Measurements from ENCODE around the gene ATP8A1.

Gene ATP8A1

DNA sequence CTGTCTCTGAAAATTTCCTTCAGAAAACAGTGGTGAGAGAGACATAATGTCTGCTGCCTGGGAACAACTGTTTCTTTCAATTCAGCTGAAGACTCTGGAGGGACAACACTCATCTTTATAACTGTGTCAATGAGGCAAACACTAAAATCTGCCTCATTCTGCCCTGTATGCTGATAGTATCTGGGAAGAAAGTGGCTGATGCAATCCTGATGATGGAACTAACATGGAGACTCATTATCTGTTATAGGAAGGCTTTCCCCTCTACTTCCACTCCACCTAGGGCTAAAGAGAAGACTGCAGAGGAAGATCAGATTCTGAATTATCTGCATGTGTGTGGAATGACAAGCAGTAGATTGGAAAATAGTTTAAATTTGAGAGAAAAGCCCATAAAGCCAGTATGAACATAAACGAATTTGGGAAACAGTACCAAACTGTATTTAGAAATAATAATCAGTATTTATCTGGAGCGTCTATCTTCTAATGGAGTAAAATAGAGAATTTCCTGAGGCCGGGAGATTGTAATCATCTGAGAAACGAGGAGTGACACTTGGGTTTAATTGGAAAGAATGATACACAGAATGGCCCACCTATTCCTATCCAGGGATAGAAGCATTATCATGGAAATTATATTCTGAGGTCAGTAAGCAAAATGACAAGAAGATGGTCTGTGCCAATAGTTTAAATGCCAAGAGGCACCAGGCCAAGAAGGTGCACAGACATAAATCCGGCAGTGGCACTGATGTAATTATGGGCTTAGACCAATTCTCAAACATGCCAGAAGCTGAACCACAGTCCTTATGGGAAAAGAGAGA, 174.2 kb downstream of the ATP8A1 start:
- H3K4me3 ChIP-seq (ENCODE audit: control insufficient read depth, low read depth, low read length), result no peak overlapping the region
- DNase-seq (ENCODE audit: low read depth), result no peak
- TF ChIP-seq, protein P1, sequence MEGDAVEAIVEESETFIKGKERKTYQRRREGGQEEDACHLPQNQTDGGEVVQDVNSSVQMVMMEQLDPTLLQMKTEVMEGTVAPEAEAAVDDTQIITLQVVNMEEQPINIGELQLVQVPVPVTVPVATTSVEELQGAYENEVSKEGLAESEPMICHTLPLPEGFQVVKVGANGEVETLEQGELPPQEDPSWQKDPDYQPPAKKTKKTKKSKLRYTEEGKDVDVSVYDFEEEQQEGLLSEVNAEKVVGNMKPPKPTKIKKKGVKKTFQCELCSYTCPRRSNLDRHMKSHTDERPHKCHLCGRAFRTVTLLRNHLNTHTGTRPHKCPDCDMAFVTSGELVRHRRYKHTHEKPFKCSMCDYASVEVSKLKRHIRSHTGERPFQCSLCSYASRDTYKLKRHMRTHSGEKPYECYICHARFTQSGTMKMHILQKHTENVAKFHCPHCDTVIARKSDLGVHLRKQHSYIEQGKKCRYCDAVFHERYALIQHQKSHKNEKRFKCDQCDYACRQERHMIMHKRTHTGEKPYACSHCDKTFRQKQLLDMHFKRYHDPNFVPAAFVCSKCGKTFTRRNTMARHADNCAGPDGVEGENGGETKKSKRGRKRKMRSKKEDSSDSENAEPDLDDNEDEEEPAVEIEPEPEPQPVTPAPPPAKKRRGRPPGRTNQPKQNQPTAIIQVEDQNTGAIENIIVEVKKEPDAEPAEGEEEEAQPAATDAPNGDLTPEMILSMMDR (conservative IDR thresholded peaks at IDR 0.05; ENCODE audit: control insufficient read depth, insufficient read depth, low read depth, low read length), result no peak

DNA sequence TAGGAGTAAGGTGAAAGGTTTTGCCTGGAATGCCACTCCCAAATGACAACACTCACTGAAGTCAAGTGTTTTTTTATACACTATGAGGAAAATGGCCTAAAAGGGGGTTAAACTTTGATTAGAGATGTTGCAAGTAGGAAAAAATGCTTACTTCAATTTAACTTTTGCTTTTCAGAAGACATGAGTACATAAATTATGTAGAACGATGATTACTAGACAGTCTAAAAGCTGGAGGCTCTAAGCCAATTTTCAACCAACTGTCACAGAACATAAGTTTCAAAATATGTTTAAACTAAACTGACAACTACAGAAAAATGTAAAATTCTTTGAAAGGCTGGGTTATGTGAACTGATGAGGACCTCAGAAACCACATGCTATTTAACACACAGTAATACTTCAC, 176.2 kb downstream of the ATP8A1 start:
- TF ChIP-seq, protein P1 (conservative IDR thresholded peaks at IDR 0.05; ENCODE audit: control insufficient read depth, insufficient read depth, low read depth, low read length), result no peak
- DNase-seq (ENCODE audit: low read depth), result no peak

DNA sequence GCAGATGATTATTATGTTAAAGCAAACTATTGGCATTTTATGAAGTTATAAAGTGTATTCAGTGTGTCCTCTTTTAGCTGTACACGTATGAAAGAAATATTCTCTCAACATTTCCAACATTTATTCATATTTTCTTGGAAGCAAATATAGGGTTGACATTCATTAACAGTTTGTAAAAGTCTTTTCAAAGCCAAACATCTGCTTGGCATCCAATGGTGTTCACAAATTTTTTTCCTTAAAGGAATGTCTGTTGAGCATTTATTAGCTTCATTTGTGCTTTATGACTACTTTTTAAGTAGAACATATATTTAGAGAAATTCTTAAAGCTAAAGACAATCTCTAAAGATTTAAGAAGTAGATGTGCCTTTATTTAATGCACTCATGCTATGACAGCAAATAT, 176.6 kb downstream of the ATP8A1 start:
- H3K4me3 ChIP-seq (ENCODE audit: control insufficient read depth, low read depth, low read length), result no peak overlapping the region
- TF ChIP-seq, protein P1 (conservative IDR thresholded peaks at IDR 0.05; ENCODE audit: control insufficient read depth, insufficient read depth, low read depth, low read length), result no peak
- DNase-seq (ENCODE audit: low read depth), result no peak

More for the DNA sequence above, 176.2 kb downstream of the ATP8A1 start:
- no peak overlapping the region for H3K4me3 ChIP-seq (ENCODE audit: control insufficient read depth, low read depth, low read length)

DNA sequence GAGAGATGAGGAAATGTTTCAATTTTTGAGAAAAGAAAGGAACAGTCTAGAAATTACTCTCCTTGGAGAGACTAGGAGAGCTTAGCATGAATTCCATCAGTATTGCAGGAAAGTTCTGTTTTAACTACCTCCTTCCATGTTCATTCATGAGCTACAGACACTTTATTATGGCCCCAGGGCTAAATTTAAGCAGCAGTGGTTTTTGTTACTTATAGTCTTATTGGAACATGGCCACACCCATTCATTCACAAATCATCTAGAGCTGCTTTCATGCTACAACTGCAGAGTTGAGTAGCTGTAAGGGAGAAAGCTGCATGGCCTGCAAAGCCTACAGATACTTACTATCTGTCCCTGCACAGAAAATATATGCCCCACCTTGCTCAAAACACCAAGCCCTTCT, 178.0 kb downstream of the ATP8A1 start:
- DNase-seq (ENCODE audit: low read depth), result no peak
- TF ChIP-seq, protein P1 (conservative IDR thresholded peaks at IDR 0.05; ENCODE audit: control insufficient read depth, insufficient read depth, low read depth, low read length), result no peak
- no peak overlapping the region for H3K4me3 ChIP-seq (ENCODE audit: control insufficient read depth, low read depth, low read length)

DNA sequence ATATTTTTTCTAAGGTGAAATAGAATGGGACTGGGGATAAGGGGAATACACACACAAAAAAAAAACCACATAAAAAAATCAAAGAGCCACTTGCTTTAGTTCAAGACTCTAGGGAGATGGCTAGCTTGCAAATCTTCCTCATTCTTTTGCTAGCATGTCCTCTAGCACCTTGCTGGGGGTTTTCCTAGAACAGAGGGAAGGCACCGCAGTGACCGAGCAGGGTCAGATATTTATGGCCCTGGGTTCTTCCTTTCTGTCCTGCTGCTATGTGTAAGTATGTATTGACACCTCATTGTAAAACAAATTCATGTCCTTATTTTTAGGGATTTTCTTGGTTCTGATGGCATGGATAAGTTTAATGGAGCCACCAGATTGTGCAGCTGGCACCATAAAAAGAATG, 178.4 kb downstream of the ATP8A1 start:
- TF ChIP-seq, protein P1 (conservative IDR thresholded peaks at IDR 0.05; ENCODE audit: control insufficient read depth, insufficient read depth, low read depth, low read length), result no peak
- H3K4me3 ChIP-seq (ENCODE audit: control insufficient read depth, low read depth, low read length), result no peak overlapping the region
- no peak for DNase-seq (ENCODE audit: low read depth)

DNA sequence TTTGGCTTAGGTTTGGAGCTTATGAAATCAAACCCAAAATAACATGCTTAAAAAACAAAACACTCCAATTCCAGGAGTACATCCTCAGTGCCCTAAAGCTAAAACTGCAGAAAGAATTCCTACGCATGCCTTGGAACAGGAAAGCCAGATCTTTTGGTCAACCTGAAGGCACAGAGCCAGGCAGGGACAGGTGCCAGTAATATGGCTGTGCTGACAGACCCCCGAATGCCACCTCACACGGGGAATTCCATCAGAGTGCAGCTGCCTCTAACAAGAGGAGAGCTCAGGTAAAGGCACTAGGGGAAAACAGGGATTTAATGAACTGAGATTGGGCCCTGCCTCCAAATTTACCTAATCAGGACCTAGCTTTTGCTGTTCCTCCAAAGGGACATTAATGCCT, 182.5 kb downstream of the ATP8A1 start:
- no peak for DNase-seq (ENCODE audit: low read depth)
- H3K4me3 ChIP-seq (ENCODE audit: control insufficient read depth, low read depth, low read length), result no peak overlapping the region
- TF ChIP-seq, protein P1 (conservative IDR thresholded peaks at IDR 0.05; ENCODE audit: control insufficient read depth, insufficient read depth, low read depth, low read length), result no peak
